GM23248 (cell line): Measurements from ENCODE around the gene AP3B1. TPM values are rescaled to one million over a fixed set of nuclear protein-coding genes. Genes with fewer than 3 reads are reported as not detected.

Source experiments
- DNase-seq: peaks from one replicate; pipeline ENCODE4 v3.0.0-alpha.2; 2015
- H2AFZ ChIP-seq: fragments of 200-600 bp; sonication (generic); 2 replicates; pipeline ENCODE4 v1.6.1; 2016; ENCODE audit warnings: antibody characterized with exemption
- H3F3A ChIP-seq: fragments of 200-600 bp; sonication (generic); 2 replicates; pipeline ENCODE4 v1.6.1; 2016; ENCODE audit warnings: mild to moderate bottlenecking, antibody characterized with exemption, mixed run types; ENCODE audit not compliant: insufficient read depth
- H3K27ac ChIP-seq: fragments of 200-600 bp; sonication (generic); 2 replicates; pipeline ENCODE4 v1.5.1; 2016; ENCODE audit warnings: mild to moderate bottlenecking
- H3K27me3 ChIP-seq: fragments of 200-600 bp; sonication (generic); replicated peaks from 2 replicates; pipeline ENCODE4 v1.6.1; 2016; ENCODE audit warnings: mild to moderate bottlenecking; ENCODE audit not compliant: insufficient read depth
- H3K36me3 ChIP-seq: fragments of 200-600 bp; sonication (generic); 2 replicates; pipeline ENCODE4 v1.6.1; 2016; ENCODE audit warnings: low read depth, mild to moderate bottlenecking
- H3K4me1 ChIP-seq: fragments of 200-600 bp; sonication (generic); 2 replicates; pipeline ENCODE4 v1.6.1; 2016; ENCODE audit warnings: mild to moderate bottlenecking; ENCODE audit not compliant: insufficient read depth
- H3K4me2 ChIP-seq: fragments of 200-600 bp; sonication (generic); one replicate; pipeline ENCODE4 v1.6.1; 2016; ENCODE audit warnings: mild to moderate bottlenecking; ENCODE audit not compliant: unreplicated experiment
- H3K4me3 ChIP-seq: fragments of 200-600 bp; sonication (generic); 2 replicates; pipeline ENCODE4 v1.5.1; 2016; ENCODE audit warnings: mild to moderate bottlenecking
- H3K79me2 ChIP-seq: fragments of 200-600 bp; sonication (generic); 2 replicates; pipeline ENCODE4 v1.6.1; 2016; ENCODE audit warnings: mild to moderate bottlenecking; ENCODE audit not compliant: insufficient read depth
- H3K9ac ChIP-seq: fragments of 200-600 bp; sonication (generic); 2 replicates; pipeline ENCODE4 v1.6.1; 2016; ENCODE audit warnings: mild to moderate bottlenecking
- H3K9me2 ChIP-seq: fragments of 200-600 bp; sonication (generic); 2 replicates; pipeline ENCODE4 v1.6.1; 2016; ENCODE audit warnings: mixed run types, mild to moderate bottlenecking, moderate library complexity; ENCODE audit not compliant: insufficient read depth
- H3K9me3 ChIP-seq: fragments of 200-600 bp; sonication (generic); one replicate; pipeline ENCODE4 v1.6.1; 2017; ENCODE audit warnings: low read depth
- H4K20me1 ChIP-seq: fragments of 200-600 bp; sonication (generic); 2 replicates; pipeline ENCODE4 v1.6.0; 2016; ENCODE audit not compliant: insufficient read depth
- EZH2 ChIP-seq: fragments of 200-600 bp; sonication (generic); IDR thresholded peaks from 2 replicates; pipeline ENCODE4 v1.6.1; 2018; ENCODE audit warnings: antibody characterized with exemption, mild to moderate bottlenecking; ENCODE audit not compliant: insufficient read depth, poor library complexity, severe bottlenecking
- EZH2phosphoT487 ChIP-seq: fragments of 200-600 bp; sonication (generic); IDR thresholded peaks from 2 replicates; pipeline ENCODE4 v1.6.1; 2018; ENCODE audit warnings: antibody characterized with exemption, moderate library complexity, mild to moderate bottlenecking, low read depth; ENCODE audit not compliant: insufficient read depth
- WGBS, 2 experiments: methylation state at CpG; one replicate each; pipeline ENCODE4 v1.1.6; 2015 to 2017; ENCODE audit warnings: low lambda C conversion rate in 2 of 2, low coverage in 1 of 2; ENCODE audit errors: missing lambda C conversion rate in 2 of 2; 5-methylcytosine and 5-hydroxymethylcytosine counted together
- in situ Hi-C: fragments of 300-500 bp; cut with MboI; formaldehyde crosslinking; loops from 2 replicates; pipeline ENCODE4 v1.15.0; 2020
- polyA plus RNA-seq: library from polyadenylated mRNA; unstranded; fragments of >200 nt; fragmentation: Nextera tagmentation; extraction: Ambion mirVana; gene quantifications from 2 replicates; pipeline ENCODE4 v1.2.1, GENCODE V29; 2016
- total RNA-seq: library from RNA; depleted of rRNA; stranded (reverse); fragments of >200 nt; shearing (Covaris generic); gene quantifications from 2 replicates; pipeline ENCODE4 v1.2.3, GENCODE V29; 2014

The AP3B1 gene
- total and polyA plus RNA-seq, 2 experiments from 2014 or later, result 40.3 to 49.7 TPM

GRCh38 chr5:77981820-77982219 is 312.7 kb downstream of the AP3B1 start:
- WGBS, 2 experiments, result 68 to 72% methylated on average over 3 of the region's 3 CpGs
- no peak overlapping the region for H3K4me2 ChIP-seq
- H3K79me2 ChIP-seq, result no peaks in the 10 kb centered on the region
- no peak for DNase-seq
- H3K27ac ChIP-seq, result no peak overlapping the region
- H4K20me1 ChIP-seq, result no peaks in the 10 kb centered on the region
- H3K27me3 ChIP-seq, result no peaks in the 10 kb centered on the region
- no peaks in the 10 kb centered on the region for H3K9me3 ChIP-seq
- no peaks in the 10 kb centered on the region for H3K9me2 ChIP-seq
- no peak overlapping the region for H3K9ac ChIP-seq
- no peaks in the 10 kb centered on the region for H3K4me1 ChIP-seq
- H3F3A ChIP-seq, result no peaks in the 10 kb centered on the region
- no peak overlapping the region for H3K4me3 ChIP-seq
- H2AFZ ChIP-seq, result no peak overlapping the region
- in situ Hi-C loops, result no loop called here
- H3K36me3 ChIP-seq, result no peaks in the 10 kb centered on the region
- TF ChIP-seq EZH2phosphoT487, result no peak
- no peak for TF ChIP-seq EZH2

GRCh38 chr5:77974576-77974975 is 319.9 kb downstream of the AP3B1 start:
- Histone ChIP-seq H3K27me3 (0 out of 2 replicates have a peak, but pooled peaks cover 5% of the 10 kb centered on the region), H3K9me2 (no peaks in the 10 kb centered on the region), H3K4me3 (no peak overlapping the region), H2AFZ (no peak overlapping the region), H3F3A (no peaks in the 10 kb centered on the region), H3K36me3 (no peaks in the 10 kb centered on the region), H3K27ac (no peak overlapping the region), H3K9me3 (no peaks in the 10 kb centered on the region), H3K79me2 (no peaks in the 10 kb centered on the region), H3K9ac (no peak overlapping the region), H3K4me2 (no peak overlapping the region), H3K4me1 (peaks cover 5% of the 10 kb centered on the region; the same call in 1 of the 2 replicates), H4K20me1 (no peaks in the 10 kb centered on the region)
- no peak for TF ChIP-seq EZH2
- no peak for TF ChIP-seq EZH2phosphoT487
- in situ Hi-C loops, result no loop called here
- no peak for DNase-seq

DNA sequence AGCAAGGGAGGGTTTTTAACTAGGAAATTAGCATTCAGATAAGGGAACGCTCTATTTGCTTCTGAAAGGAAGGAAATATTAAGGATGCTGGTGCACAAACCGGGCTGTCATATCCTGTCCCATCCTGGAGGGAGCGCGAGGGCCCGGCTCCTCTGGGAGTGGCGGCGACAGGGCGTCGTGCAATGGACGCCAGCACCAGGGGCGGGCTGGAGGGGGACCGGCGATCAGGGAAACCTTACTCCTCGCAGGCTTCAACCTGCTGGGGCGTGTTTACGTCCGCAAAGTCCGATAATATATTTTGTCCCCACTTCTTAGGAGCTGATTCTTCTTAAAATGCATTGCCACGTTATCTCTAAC is 321.3 kb downstream of the AP3B1 start:
- Histone ChIP-seq H3K9me3 (no peaks in the 10 kb centered on the region), H3F3A (no peaks in the 10 kb centered on the region), H3K4me1 (peaks cover 8% of the 10 kb centered on the region; the same call in 1 of the 2 replicates), H3K27ac (no peak overlapping the region), H2AFZ (peak overlapping the region; percentile 78; the same call in 1 of the 2 replicates), H3K9me2 (no peaks in the 10 kb centered on the region), H3K36me3 (no peaks in the 10 kb centered on the region), H3K4me2 (no peak overlapping the region), H4K20me1 (no peaks in the 10 kb centered on the region), H3K27me3 (0 out of 2 replicates have a peak, but pooled peaks cover 5% of the 10 kb centered on the region), H3K9ac (no peak overlapping the region), H3K79me2 (no peaks in the 10 kb centered on the region), H3K4me3 (no peak overlapping the region)
- in situ Hi-C loops, result no loop called here
- 84 to 87% methylated on average over 19 of the region's 19 CpGs for WGBS, 2 experiments
- TF ChIP-seq EZH2phosphoT487 (no peak), EZH2 (no peak)
- DNase-seq, result no peak

DNA sequence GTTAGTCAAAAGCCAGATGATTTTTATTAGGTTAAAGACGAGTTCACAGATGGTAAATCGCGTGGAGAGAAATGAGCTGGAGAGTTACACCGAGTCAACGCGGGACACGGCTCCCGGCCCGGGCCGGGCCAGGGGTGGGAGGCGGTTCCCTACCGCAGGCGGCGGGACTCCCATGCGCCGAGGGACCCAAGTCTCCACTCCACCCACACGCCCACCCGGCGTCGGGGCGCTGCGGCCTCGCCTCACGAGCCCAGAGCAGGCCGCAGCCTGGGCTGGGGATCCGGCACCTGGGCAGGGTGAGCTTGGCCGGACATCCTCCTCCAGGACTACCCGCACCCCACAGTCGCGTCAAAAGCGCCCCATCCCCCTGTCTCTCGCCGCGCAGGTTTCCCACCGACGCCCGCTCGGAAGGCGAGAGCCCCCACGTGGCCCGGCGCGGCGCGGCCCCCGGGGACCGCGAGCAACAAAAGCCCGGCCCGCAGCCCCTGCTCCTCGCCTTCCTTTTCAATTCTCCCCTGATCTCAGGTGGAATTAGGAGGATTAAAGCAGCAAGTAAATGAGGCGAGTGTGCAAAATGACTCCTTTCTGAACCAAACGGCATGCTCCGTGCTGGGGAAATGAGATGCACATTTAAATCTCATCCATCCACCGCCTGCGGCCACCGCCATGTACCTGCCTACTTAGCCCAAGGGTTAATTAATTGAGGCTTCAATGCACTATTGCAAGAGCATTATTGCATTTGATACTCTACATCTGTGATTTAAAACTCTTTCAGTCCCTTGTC is 321.8 kb downstream of the AP3B1 start:
- H3K4me1 ChIP-seq, result peaks cover 8% of the 10 kb centered on the region; the same call in 1 of the 2 replicates
- peak overlapping the region; percentile 78 for H2AFZ ChIP-seq
- no peaks in the 10 kb centered on the region for H3F3A ChIP-seq
- H3K9me3 ChIP-seq, result no peaks in the 10 kb centered on the region
- TF ChIP-seq EZH2 (no peak), EZH2phosphoT487 (no peak)
- H3K79me2 ChIP-seq, result no peaks in the 10 kb centered on the region
- no peaks in the 10 kb centered on the region for H4K20me1 ChIP-seq
- peak; percentile 18 for DNase-seq
- H3K9me2 ChIP-seq, result no peaks in the 10 kb centered on the region
- 21% methylated on average over 26 to 57 of the region's 57 CpGs for WGBS, 2 experiments
- H3K36me3 ChIP-seq, result no peaks in the 10 kb centered on the region
- H3K4me2 ChIP-seq, result peak overlapping the region; percentile 61
- H3K9ac ChIP-seq, result no peak overlapping the region; the same call in 1 of the 2 replicates
- in situ Hi-C loops, result no loop called here
- peak overlapping the region; percentile 62 for H3K4me3 ChIP-seq
- 0 out of 2 replicates have a peak, but pooled peaks cover 5% of the 10 kb centered on the region for H3K27me3 ChIP-seq
- no peak overlapping the region for H3K27ac ChIP-seq
